RWPE2 (cell line): Measurements from ENCODE around the gene PRDM16.

Source experiments
- ATAC-seq: fragments of 200-7000 bp; cut with Tn5 transposase; 3 replicates; pipeline ENCODE4 v1.9.1; 2021; ENCODE audit warnings: low read depth
- DNase-seq: peaks from one replicate; pipeline ENCODE4 v3.0.0-alpha.2; 2020; ENCODE audit warnings: low spot score
- H3K27ac ChIP-seq: fragments of 450-650 bp; 2 replicates; pipeline ENCODE4 v1.5.1; 2017; ENCODE audit warnings: mild to moderate bottlenecking; ENCODE audit not compliant: poor library complexity, severe bottlenecking
- H3K27me3 ChIP-seq: fragments of 250-450 bp; sonication (Bioruptor Pico); 2 replicates; pipeline ENCODE4 v1.5.1; 2021; ENCODE audit warnings: mild to moderate bottlenecking, moderate library complexity; ENCODE audit not compliant: insufficient read depth, poor library complexity, severe bottlenecking
- H3K36me3 ChIP-seq: fragments of 250-450 bp; sonication (Bioruptor Pico); 2 replicates; pipeline ENCODE4 v1.5.1; 2020; ENCODE audit warnings: low read depth, mild to moderate bottlenecking, moderate library complexity
- H3K4me1 ChIP-seq: fragments of 250-450 bp; sonication (Bioruptor Pico); 2 replicates; pipeline ENCODE4 v1.5.1; 2021; ENCODE audit warnings: mild to moderate bottlenecking, moderate library complexity; ENCODE audit not compliant: insufficient read depth, poor library complexity, severe bottlenecking
- H3K4me3 ChIP-seq: fragments of 250-450 bp; sonication (Bioruptor Pico); 2 replicates; pipeline ENCODE4 v1.5.1; 2021; ENCODE audit warnings: mild to moderate bottlenecking, moderate library complexity; ENCODE audit not compliant: severe bottlenecking
- H3K9me3 ChIP-seq: fragments of 250-450 bp; sonication (Bioruptor Pico); 2 replicates; pipeline ENCODE4 v1.5.1; 2021; ENCODE audit warnings: mild to moderate bottlenecking, moderate library complexity; ENCODE audit not compliant: severe bottlenecking
- CTCF ChIP-seq: fragments of 450-650 bp; IDR thresholded peaks from one replicate; pipeline ENCODE4 v1.5.1; 2017; ENCODE audit warnings: mild to moderate bottlenecking, moderate library complexity; ENCODE audit not compliant: poor library complexity, severe bottlenecking

Gene PRDM16

GRCh38 chr1:3221112-3222041, 152.4 kb downstream of the PRDM16 start:
- Histone ChIP-seq H3K4me1 (no peaks in the 10 kb centered on the region), H3K27ac (no peak overlapping the region), H3K9me3 (no peaks in the 10 kb centered on the region), H3K4me3 (no peak overlapping the region), H3K36me3 (no peaks in the 10 kb centered on the region), H3K27me3 (peaks cover 41% of the 10 kb centered on the region)
- DNase-seq (no peak), ATAC-seq (no peak)
- no peak for TF ChIP-seq CTCF

GRCh38 chr1:3222042-3222692, 153.2 kb downstream of the PRDM16 start:
- no peak for TF ChIP-seq CTCF
- DNase-seq (no peak), ATAC-seq (no peak)
- Histone ChIP-seq H3K4me3 (no peak overlapping the region), H3K27me3 (peaks cover 45% of the 10 kb centered on the region), H3K9me3 (no peaks in the 10 kb centered on the region), H3K27ac (no peak overlapping the region), H3K4me1 (no peaks in the 10 kb centered on the region), H3K36me3 (no peaks in the 10 kb centered on the region)

GRCh38 chr1:3225661-3226060, 156.7 kb downstream of the PRDM16 start:
- no peak for DNase-seq

GRCh38 chr1:3226191-3226590, 157.2 kb downstream of the PRDM16 start:
- DNase-seq (no peak), ATAC-seq (no peak)
- no peaks in the 10 kb centered on the region for H3K9me3 ChIP-seq
- no peaks in the 10 kb centered on the region for H3K4me1 ChIP-seq
- H3K27ac ChIP-seq: no peak overlapping the region
- peaks cover 18% of the 10 kb centered on the region for H3K27me3 ChIP-seq
- H3K36me3 ChIP-seq: no peaks in the 10 kb centered on the region
- no peak overlapping the region for H3K4me3 ChIP-seq
- TF ChIP-seq CTCF: no peak

More at GRCh38 chr1:3225661-3226060, 156.7 kb downstream of the PRDM16 start:
- Histone ChIP-seq H3K4me3 (no peak overlapping the region), H3K36me3 (no peaks in the 10 kb centered on the region), H3K27ac (no peak overlapping the region), H3K9me3 (no peaks in the 10 kb centered on the region), H3K27me3 (peaks cover 18% of the 10 kb centered on the region), H3K4me1 (no peaks in the 10 kb centered on the region)
- ATAC-seq: no peak
- no peak for TF ChIP-seq CTCF
